Natural killer cell (primary cell): ENCODE results near the gene MYO18B. TPM values are rescaled to one million over a fixed set of nuclear protein-coding genes. Genes with fewer than 3 reads are reported as not detected.

Experiments
- ATAC-seq, 3 donors: fragments of 150-1000 bp in 2 of 3; fragments of 200-7000 bp in 1 of 3; cut with Tn5 transposase; 1 replicate in 1 of 3; 2 replicates in 2 of 3; pipeline ENCODE4 v1.10.0; 2021; ENCODE audit warnings: mild to moderate bottlenecking in 2 of 3, moderate library complexity in 2 of 3
- DNase-seq, 2 donors: peaks; one replicate each; pipeline versions ENCODE4 v3.0.0 to v3.0.0-alpha.2; 2013 to 2021; ENCODE audit warnings: mixed read lengths in 1 of 2
- H3K27ac ChIP-seq: one replicate; pipeline ENCODE4 v1.5.1; 2013; ENCODE audit warnings: mild to moderate bottlenecking, low read length
- H3K27me3 ChIP-seq: one replicate; pipeline ENCODE4 v1.6.1; 2013; ENCODE audit warnings: low read length; ENCODE audit not compliant: control insufficient read depth, insufficient read depth
- H3K36me3 ChIP-seq: one replicate; pipeline ENCODE4 v1.6.1; 2013; ENCODE audit warnings: low read length; ENCODE audit not compliant: control insufficient read depth, insufficient read depth
- H3K4me1 ChIP-seq: one replicate; pipeline ENCODE4 v1.6.1; 2013; ENCODE audit warnings: low read length; ENCODE audit not compliant: control insufficient read depth, insufficient read depth
- H3K4me3 ChIP-seq: one replicate; pipeline ENCODE4 v1.5.1; 2013; ENCODE audit warnings: low read length
- H3K9me3 ChIP-seq: one replicate; pipeline ENCODE4 v1.6.1; 2013; ENCODE audit warnings: low read length; ENCODE audit not compliant: control insufficient read depth, insufficient read depth
- H3K27ac Mint-ChIP-seq, 2 donors: one replicate each; pipeline ENCODE4 v1.8.0; 2022; ENCODE audit warnings: mild to moderate bottlenecking in 2 of 2, mixed read lengths in 2 of 2, moderate library complexity in 1 of 2
- H3K27me3 Mint-ChIP-seq, 2 donors: one replicate each; pipeline ENCODE4 v1.8.0; 2022; ENCODE audit warnings: low read depth in 2 of 2, mixed read lengths in 2 of 2
- H3K36me3 Mint-ChIP-seq: one replicate; pipeline ENCODE4 v1.8.0; 2022; ENCODE audit warnings: mixed read lengths
- H3K4me1 Mint-ChIP-seq, 2 donors: one replicate each; pipeline ENCODE4 v1.8.0; 2022; ENCODE audit warnings: mixed read lengths in 2 of 2
- H3K4me3 Mint-ChIP-seq: one replicate; pipeline ENCODE4 v1.8.0; 2022; ENCODE audit warnings: mild to moderate bottlenecking, moderate library complexity, mixed read lengths
- H3K9me3 Mint-ChIP-seq, 2 donors: one replicate each; pipeline ENCODE4 v1.8.0; 2022; ENCODE audit warnings: mixed read lengths in 2 of 2
- WGBS: methylation state at CpG from one replicate; pipeline ENCODE4 v1.1.7; 2013; ENCODE audit warnings: missing lambda C conversion rate; ENCODE audit not compliant: insufficient coverage; 5-methylcytosine and 5-hydroxymethylcytosine counted together
- intact Hi-C: fragments of 100-400 bp; cut with micrococcal nuclease; formaldehyde crosslinking; loops from one replicate; pipeline ENCODE4 v1.14.2; 2022
- total RNA-seq, 4 donors: library from RNA; stranded (reverse); fragments of 120-200 nt in 1 of 4; gene quantifications; one replicate each; pipeline versions ENCODE4 v1.2.3 to v1.2.4, GENCODE V29; 2013 to 2022
- TF ChIP-seq, protein P1 (sequence below): fragments of 200-600 bp; IDR thresholded peaks from one replicate; pipeline ENCODE4 v1.8.0; 2022; ENCODE audit warnings: antibody characterized with exemption

MYO18B gene
- total RNA-seq, 3 donors from 2014 or later (not counting 1 experiment from before 2014, with no cell fraction given), result 0.07 to 0.14 (median 0.10) TPM

DNA sequence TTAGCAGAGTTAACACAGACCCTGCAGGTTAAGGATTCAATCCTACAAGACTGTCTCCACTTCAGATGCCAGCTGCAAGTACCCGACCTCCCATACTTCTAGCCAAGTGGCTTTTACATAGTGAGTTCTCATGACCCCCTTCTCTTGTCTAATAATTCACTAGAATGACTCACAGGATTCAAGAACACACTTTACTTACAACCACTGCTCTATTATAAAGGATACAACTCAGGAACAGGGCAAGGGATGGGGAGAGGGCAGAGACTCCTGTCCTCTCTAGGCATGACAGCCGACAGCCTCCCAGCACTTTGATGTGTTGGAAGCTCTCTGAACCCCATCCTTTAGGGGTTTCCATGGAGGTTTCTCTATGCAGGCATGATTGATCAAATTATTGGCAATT is 60.0 kb downstream of the MYO18B start:
- no peaks in the 10 kb centered on the region for H3K9me3 Mint-ChIP-seq
- ATAC-seq, result no peak
- no peak overlapping the region for H3K4me3 Mint-ChIP-seq
- H3K36me3 Mint-ChIP-seq, result no peaks in the 10 kb centered on the region
- Histone ChIP-seq H3K36me3 (no peaks in the 10 kb centered on the region), H3K9me3 (no peaks in the 10 kb centered on the region), H3K27ac (no peak overlapping the region), H3K27me3 (no peaks in the 10 kb centered on the region), H3K4me3 (no peak overlapping the region), H3K4me1 (no peaks in the 10 kb centered on the region)
- H3K4me1 Mint-ChIP-seq, result no peaks in the 10 kb centered on the region
- peaks cover 2 to 19% of the 10 kb centered on the region in 2 donors for H3K27me3 Mint-ChIP-seq
- H3K27ac Mint-ChIP-seq, result no peak overlapping the region
- TF ChIP-seq, protein P1, sequence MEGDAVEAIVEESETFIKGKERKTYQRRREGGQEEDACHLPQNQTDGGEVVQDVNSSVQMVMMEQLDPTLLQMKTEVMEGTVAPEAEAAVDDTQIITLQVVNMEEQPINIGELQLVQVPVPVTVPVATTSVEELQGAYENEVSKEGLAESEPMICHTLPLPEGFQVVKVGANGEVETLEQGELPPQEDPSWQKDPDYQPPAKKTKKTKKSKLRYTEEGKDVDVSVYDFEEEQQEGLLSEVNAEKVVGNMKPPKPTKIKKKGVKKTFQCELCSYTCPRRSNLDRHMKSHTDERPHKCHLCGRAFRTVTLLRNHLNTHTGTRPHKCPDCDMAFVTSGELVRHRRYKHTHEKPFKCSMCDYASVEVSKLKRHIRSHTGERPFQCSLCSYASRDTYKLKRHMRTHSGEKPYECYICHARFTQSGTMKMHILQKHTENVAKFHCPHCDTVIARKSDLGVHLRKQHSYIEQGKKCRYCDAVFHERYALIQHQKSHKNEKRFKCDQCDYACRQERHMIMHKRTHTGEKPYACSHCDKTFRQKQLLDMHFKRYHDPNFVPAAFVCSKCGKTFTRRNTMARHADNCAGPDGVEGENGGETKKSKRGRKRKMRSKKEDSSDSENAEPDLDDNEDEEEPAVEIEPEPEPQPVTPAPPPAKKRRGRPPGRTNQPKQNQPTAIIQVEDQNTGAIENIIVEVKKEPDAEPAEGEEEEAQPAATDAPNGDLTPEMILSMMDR, result no peak
- DNase-seq, result no peak
- intact Hi-C loops, result no loop called here
- WGBS, result 69% methylated on average over 2 of the region's 2 CpGs

DNA sequence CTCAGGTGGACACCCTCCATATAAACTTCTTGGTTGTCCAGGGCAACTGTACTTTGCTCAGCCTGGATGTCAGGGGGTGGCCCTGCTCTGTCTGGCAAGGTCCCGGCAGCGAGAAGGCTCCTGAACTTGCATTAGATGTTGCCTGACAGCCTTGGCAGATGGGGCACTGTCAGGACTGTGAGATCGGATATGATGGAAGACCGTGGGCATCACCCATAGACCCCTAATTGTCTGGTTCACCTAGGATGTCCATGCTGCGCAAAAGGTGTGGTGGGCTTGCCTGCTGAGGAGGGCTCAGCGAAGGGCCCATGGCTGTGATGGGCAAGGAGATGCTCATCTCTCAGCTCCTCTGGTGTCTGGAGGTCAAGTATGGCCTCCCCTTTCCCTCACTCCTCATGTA is 62.7 kb downstream of the MYO18B start:
- no peak for ATAC-seq
- H3K4me3 Mint-ChIP-seq, result no peak overlapping the region
- Histone ChIP-seq H3K27ac (no peak overlapping the region), H3K4me1 (no peaks in the 10 kb centered on the region), H3K27me3 (no peaks in the 10 kb centered on the region), H3K9me3 (no peaks in the 10 kb centered on the region), H3K36me3 (no peaks in the 10 kb centered on the region), H3K4me3 (no peak overlapping the region)
- H3K27me3 Mint-ChIP-seq, result peaks cover 4 to 25% of the 10 kb centered on the region in 2 donors
- no peak overlapping the region for H3K27ac Mint-ChIP-seq
- intact Hi-C loops, result no loop called here
- no peak for DNase-seq
- no peaks in the 10 kb centered on the region for H3K36me3 Mint-ChIP-seq
- TF ChIP-seq, protein P1, result no peak
- no peaks in the 10 kb centered on the region for H3K9me3 Mint-ChIP-seq
- no peaks in the 10 kb centered on the region for H3K4me1 Mint-ChIP-seq
- 89% methylated on average over 6 of the region's 6 CpGs for WGBS

DNA sequence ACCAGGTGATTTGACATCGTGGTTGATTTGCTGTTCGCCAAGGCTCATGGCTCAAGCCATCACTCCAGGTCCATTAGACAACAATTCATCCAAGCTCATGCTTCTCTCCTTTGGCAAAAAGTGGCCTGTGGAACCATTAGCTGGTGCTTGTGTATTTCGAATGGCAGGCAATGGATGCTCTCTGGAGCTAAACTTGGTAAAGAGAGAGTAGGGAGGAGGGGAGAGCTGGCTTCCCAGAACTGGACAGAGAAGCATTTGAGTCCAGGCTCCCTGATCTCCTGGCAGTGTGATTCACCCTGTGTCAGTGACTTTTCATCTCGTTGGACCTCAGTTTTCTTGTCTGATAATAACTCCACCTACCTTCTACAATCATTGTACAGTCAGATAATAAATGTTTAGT is 64.6 kb downstream of the MYO18B start:
- DNase-seq (no peak), ATAC-seq (no peak)
- H3K4me1 Mint-ChIP-seq, result no peaks in the 10 kb centered on the region
- H3K27me3 Mint-ChIP-seq, result peaks cover 2 to 27% of the 10 kb centered on the region in 2 donors
- H3K27ac ChIP-seq, result no peak overlapping the region
- H3K4me3 Mint-ChIP-seq, result no peak overlapping the region
- no peaks in the 10 kb centered on the region for H3K9me3 ChIP-seq
- no peaks in the 10 kb centered on the region for H3K36me3 ChIP-seq
- no peaks in the 10 kb centered on the region for H3K4me1 ChIP-seq
- no peaks in the 10 kb centered on the region for H3K9me3 Mint-ChIP-seq
- WGBS, result 79% methylated on average over 4 of the region's 4 CpGs
- no peaks in the 10 kb centered on the region for H3K36me3 Mint-ChIP-seq
- H3K4me3 ChIP-seq, result no peak overlapping the region
- no peak overlapping the region for H3K27ac Mint-ChIP-seq
- intact Hi-C loops, result no loop called here
- no peaks in the 10 kb centered on the region for H3K27me3 ChIP-seq
- TF ChIP-seq, protein P1, result no peak

DNA sequence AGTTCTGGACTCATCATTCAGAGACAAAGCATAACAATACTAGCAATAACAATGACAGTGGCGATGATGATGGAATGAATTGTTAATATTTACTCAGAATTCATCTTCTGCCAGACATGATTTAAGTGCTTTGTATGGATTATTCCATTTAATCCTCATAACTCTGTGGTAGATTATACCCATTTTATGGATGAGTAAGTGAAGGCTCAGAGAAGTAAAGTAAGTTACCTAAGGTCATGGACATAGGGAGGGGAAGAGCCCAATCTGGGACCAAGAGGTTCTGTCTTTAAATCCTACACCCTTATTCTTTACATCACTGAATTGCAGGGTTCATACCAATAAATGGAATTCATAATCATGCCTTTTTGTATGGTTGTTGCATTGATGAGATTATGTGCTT is 72.7 kb downstream of the MYO18B start:
- no peak for ATAC-seq
- no peak overlapping the region for H3K27ac Mint-ChIP-seq
- H3K9me3 Mint-ChIP-seq, result no peaks in the 10 kb centered on the region
- H3K36me3 Mint-ChIP-seq, result no peaks in the 10 kb centered on the region
- no CpG with 5 or more reads among the region's 1 CpG for WGBS
- TF ChIP-seq, protein P1, result no peak
- intact Hi-C loops, result no loop called here
- H3K4me1 ChIP-seq, result no peaks in the 10 kb centered on the region
- H3K27me3 Mint-ChIP-seq, result peaks cover 5 to 35% of the 10 kb centered on the region in 2 donors
- no peaks in the 10 kb centered on the region for H3K36me3 ChIP-seq
- no peaks in the 10 kb centered on the region for H3K27me3 ChIP-seq
- H3K4me3 Mint-ChIP-seq, result no peak overlapping the region
- H3K9me3 ChIP-seq, result no peaks in the 10 kb centered on the region
- H3K27ac ChIP-seq, result no peak overlapping the region
- no peaks in the 10 kb centered on the region for H3K4me1 Mint-ChIP-seq
- no peak for DNase-seq
- no peak overlapping the region for H3K4me3 ChIP-seq
